EL (cell line): ENCODE data around the gene ALDH1A3.
A peak's percentile ranks its signal among the peaks of the same experiment; 100 is the strongest.

Experiments
- DNase-seq: peaks from one replicate; pipeline ENCODE4 v3.0.0-alpha.2; 2016

ALDH1A3 gene

DNA sequence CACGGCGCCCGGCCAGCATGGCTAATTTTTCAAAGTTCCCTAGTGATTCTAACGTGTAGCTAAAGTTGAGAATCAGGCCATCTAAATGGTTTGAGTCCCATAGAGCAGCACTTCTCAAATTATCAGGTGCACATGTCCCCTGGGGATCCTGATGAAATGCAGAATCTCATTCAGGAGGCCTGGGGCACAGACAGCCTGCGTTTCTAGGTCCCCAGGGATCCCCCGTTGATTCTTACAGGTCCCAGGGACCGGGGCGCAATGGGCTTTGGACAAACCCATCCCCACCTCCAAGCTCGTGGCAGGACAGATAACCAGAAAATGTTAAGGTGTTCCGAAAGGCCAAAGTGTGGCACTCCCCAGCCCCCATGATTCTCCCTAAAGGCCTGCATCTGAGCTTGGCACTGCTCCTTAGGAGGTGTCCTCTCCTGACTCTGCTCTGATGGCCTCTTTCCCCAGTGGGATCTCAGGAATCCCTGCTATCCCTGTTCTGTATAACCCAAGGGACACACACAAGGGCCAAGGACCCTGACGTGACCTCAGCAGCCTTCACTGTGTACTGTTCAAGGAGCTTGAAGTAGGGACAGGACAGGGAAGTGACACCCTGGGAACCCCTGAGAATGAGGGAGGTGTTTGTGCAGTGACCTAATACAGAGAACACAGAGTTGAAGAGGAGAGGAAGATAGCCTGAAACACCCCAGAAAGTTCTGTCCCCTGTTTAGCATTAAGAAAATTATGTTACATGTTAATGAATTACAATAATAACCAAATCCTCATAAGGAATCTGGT is 47.5 kb downstream of the ALDH1A3 start:
- DNase-seq, result no peak

DNA sequence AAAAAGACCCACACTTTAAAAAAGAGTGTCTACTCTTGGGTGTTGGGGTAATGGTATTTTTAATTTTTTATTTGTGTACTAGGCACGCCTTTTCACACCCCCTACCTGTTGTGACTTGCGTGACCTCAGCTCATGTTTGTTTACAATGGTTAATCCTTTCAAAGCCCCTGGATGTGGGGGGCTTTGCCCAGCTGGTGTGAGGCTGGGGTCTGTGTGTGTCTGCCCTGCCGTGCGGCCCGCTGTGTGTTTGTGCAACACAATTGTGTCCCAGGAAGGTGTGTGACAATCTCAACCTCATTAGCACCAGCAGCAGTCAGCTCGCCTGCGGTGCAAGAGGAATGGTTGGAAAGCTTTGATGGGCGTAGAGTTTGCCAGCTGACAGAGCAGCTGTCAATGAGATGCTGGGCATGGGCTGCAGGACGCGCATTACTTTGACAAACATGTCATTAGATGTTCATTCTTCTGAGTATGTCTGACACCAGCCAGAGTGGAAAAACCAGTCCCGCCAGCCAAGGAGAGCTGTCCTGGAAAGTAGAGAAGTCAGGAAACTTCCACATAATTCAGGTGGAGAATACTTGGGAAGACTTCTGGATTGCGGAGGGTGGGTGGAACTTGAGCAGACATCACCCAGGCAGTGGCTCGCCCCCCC is 49.1 kb downstream of the ALDH1A3 start:
- DNase-seq, result no peak

DNA sequence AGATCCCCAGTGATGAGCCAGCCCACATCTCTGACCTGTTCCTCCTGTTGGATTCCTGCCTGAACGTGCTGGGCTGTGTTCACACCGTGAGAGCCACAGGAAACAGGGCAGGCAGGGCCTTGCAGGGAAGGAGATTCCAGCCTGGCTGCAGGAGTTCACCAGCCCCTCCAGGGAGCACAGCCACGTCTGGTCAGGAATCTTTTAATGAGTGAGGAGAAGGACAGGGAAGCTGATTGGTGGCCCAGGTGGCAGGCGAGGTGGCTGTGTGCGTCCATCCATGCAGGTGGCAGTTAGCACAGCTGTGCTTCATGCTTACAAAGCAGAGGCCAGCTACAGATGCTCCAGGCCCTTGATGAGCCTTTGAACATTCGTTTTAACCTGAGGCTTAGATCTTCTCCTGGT is 50.0 kb downstream of the ALDH1A3 start:
- no peak for DNase-seq

DNA sequence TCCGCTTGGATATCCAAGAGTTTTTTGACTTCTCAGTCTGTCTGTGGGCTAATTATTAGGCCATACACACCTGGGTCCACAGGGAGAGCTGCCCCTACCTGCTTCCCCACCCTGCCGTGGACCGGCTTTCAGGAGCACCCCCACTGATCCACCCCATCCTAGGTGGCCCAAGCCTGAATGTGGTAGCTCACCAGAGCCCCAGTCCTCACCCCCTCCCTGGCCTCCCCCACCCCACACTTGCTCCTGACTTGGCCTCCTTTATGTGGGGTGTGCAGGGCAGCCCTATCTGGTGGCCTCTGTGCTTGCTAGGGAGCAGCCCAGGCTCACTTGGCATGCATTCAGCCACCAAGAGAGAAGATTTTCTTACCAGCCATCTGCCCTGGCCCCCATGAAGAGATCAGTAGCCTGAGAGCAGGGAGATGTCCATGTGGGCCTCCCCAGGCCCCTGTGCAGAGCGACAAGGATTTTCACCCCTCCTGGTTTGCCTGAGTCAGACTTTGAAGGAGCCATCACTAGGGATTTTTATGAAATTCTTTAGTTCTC is 50.7 kb downstream of the ALDH1A3 start:
- DNase-seq, result no peak

DNA sequence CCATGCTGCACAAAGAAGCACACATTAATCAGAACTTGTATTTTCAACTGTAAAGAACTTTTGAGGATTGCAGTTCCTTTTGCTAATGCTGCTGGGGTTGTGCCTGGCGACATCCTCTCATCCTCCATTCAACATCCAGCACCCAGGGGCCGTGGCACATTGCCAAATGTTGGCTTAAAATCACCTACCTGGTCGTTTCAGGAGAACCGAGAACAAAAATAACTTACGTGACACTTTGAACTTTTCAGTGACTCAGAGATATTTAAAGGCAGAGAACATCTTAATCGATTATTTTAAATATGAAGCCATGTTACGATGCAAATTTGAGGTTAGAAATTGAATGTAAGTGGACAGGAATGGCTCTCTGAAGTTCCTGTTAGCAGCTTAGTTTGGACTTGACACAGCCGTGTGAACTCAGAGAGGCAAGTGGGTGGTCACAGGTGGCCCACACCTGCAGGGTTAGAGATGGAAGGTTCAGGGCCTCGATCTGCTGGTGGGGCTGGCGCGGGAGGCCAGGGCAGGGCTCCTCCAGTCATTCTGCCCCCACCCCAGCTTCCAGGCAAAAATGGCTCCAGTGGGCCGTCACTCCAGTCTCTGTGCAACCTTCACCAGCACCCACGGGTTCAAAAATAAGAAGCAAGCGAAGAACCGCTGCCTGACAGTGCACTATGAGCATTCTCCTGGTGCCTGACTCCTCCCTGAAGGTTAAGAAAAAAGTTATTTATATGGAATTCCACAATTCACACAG is 51.7 kb downstream of the ALDH1A3 start:
- DNase-seq, result no peak

DNA sequence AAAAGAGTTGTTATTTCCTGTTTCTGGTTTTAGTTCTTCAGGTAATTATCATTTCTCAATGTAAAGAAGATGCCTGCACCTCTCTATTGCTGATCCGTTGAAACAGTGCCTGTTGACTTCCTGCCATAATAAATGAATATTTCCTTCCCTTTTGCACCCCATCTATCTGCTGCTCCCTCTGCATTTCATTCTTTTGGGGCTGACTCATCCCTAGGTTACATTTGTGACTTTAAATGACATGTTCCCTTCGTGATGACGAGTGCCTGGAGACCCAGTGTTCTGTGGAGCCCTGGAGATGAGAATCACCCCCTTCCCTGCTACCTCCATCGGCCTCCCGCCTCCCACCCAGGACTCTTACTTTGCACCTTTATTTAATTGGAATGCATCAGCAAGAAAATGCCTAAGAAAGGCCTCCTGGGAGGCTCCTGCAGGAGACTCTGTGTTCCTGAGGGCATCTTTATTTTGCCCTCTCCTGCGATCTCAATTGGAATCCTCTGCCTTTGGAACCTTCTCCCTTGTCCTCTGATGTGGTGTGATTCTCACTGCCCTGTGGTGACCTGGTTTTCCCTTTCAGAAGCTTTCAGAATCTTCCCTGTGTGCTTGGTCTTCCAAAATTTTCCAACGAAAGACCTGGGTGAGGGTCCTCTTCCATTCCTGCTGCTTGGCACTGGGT is 53.2 kb downstream of the ALDH1A3 start:
- peak; percentile 55 for DNase-seq

DNA sequence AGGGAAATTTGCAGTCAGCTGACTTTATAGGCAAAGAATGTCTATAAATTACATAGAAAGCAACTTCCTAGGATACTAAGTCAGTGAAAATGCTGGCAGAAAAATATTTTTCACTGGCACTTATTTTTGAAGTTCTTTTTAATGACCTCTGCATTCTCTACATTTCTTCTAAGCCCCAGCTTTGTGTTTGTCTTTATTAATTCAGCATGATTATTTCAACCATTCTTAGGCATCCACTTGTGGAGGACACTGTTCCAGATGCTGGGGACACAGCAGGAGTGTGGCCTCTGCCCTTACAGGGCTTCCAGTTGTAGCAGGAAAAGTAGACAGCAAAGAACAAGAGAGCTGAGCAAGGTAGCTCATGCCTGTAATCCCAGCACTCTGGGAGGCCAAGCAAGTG is 54.5 kb downstream of the ALDH1A3 start:
- DNase-seq, result peak; percentile 19

DNA sequence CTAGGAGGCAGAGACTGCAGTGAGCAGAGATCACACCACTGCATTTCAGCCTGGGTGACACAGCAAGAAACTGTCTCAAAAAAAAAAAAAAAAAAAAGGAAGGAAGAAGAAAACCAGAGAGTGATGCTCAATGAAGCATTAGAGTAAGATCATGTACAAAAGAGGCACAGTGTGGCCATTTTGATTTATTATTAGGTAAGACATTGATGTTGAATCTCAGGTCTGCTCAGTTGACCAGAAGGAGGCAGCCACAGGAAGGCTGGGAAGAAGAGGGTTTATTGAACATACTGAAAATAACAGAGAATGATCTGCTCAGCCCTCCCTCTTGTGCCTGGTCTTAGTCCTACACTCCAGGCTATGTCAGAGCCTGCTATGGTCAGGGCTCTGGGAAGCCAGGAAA is 55.1 kb downstream of the ALDH1A3 start:
- no peak for DNase-seq

DNA sequence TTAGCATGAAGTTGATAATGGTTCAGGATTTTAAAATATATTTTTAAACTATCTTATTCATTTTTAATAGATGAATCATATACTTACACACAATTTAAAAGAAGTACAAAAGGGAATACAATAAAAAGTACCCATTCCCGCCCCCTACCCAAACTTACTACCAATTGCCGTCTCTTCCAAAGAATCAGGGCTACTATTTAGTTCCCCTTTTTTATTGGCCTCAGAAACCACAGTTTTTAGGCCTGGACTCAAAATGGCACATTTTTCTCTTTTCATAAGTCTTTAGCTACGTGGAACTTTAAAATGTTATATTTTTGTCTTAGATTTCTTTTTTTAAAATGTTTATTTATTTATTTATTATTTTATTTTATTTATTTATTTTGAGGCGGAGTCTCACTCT is 57.5 kb downstream of the ALDH1A3 start:
- DNase-seq, result no peak

DNA sequence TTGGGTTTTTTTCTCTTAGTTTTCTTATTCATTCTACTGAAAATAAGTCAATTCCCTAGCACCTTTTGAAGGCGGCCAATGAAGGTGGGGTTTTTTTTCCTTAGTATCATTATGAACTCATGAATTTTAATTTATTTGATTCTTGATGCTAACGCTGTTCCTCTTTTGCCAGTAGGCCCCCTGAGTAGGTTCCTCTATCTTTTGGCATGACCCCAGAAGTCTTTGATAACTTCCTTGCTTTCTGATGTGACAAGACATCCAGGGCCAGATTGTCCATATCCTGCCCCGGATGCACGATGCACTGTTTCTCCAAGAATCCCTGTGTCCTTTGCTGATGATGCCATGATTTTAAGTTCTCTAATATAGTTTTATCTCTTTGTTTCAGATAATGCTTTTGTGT is 60.2 kb downstream of the ALDH1A3 start:
- no peak for DNase-seq

DNA sequence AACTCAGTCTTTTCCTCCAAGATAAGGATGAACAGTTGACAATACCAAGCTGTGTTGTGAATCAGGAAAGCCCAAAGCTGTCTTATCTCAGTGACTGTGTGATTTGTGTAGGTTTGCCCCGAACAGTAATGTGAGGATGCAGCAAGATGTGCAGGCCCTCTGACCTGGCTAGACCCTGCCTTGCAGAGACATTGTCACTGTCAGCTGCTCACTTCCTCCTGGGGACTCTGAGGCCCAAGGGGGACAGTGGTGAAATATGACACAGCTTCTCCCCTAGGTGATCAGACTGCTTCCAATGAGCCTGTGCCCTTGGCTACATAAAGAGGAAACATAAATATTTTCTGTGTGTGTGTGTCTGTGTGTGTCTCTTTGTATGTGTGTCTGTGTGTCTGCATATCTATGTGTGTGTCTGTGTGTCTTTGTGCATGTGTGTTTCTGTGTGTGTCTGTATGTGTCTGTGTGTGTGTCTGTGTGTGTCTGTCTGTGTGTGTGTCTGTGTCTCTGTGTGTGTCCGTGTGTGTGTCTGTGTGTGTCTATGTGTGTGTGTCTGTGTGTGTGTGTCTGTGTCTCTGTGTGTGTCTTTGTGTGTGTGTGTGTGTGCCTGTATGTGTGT is 61.2 kb downstream of the ALDH1A3 start:
- no peak for DNase-seq

DNA sequence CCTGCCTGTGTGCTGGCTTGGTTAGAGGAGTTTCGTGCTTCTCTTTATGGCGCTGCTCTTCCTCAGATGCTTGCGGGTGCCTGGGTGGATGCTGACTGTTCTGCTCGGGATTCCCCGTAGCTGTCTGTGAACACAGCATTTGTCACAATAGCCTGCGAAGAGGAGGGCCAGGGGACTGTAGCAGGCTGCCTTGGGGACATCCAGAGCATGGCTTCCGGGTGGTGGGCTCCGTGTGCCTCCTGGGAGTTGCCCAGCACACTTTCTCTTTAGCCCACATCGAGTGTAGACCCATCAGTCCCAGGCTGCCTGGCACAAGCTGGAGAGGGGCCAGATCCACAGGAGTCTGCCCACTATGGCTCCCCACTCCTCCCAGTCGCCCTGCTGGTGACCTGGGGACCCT is 61.9 kb downstream of the ALDH1A3 start:
- no peak for DNase-seq

DNA sequence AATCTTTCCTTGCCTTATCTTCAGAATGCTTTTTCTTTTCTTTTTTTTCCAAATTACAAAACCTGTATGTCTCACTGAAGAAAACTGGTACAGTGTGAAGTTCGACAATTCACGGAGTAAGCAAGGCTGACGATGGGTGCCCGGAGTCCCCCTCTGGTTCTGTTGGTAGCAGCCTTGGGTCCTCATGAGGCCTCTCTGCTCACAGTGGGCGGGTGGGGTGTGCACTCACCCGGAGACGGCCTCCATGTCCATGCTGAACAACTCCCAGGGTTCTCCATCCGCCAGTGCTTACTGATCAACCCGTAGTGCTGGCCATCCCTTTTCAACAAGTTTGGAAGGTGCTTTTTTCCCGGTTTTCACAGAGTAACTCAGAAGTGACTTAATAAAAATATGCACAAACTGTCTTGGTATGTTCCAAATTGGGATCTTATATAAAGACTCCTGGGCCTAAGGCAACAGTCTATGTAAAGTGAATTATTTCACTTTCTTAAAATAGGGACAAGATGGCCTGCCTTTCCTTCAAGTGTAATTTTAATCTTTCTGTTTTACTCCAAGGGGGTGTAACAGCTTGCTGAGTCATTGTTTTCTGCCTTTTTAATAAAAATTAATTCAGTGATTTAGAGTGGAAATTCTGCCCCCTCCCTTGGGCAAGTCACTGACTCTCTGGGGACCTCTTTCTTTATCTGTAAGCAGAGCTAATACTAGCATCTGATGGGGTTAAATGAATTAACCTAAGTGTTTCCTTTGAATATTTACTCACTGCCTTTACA is 63.2 kb downstream of the ALDH1A3 start:
- DNase-seq, result no peak

DNA sequence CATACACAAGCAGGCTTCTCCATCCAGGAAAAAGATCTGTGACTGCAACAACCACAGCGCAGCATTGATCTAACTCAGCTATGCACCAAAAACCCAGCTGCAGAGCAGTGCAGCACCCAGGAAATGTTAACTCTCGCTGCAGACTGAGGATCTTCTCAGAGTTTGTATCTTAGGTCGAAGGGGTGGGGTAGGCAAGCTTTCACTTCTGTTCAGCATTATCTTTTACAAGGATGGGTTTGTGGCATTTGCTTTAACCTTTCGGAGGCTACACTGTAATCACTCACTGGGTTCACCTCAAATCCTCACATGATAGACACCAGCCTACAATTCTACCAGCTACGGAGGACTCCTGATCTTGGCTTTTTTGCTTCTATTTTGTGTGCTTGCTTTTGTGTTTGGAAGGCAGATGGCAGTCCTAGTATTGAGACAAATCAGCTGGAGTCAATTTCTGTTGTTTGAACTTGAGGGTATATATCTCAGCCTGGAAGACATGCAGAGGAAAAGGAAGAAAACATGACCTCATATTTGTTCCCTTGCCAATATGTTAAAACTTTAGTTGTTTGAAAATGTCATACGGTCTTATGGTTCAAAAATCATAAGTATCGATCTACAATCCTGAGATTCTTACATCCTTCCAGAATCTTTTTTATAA is 64.7 kb downstream of the ALDH1A3 start:
- DNase-seq, result no peak

DNA sequence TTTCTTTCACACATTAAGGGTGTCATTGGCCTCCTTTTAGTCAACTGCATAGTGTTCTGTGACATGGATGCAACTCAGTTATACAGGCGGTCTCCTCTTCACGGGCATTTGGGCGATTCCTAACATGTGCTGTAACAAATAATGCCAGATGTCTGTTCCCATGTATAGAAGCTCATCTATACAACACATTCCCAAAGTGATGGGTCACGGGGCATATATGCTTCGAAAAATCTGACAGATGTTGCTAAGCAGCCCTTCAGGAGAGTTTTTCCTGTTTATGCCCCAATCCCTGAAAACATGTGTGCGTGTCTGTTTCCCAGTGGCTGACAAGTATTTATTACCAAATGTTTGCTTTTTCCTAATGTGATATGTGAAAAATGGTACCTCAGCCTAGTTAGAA is 65.4 kb downstream of the ALDH1A3 start:
- DNase-seq, result no peak

DNA sequence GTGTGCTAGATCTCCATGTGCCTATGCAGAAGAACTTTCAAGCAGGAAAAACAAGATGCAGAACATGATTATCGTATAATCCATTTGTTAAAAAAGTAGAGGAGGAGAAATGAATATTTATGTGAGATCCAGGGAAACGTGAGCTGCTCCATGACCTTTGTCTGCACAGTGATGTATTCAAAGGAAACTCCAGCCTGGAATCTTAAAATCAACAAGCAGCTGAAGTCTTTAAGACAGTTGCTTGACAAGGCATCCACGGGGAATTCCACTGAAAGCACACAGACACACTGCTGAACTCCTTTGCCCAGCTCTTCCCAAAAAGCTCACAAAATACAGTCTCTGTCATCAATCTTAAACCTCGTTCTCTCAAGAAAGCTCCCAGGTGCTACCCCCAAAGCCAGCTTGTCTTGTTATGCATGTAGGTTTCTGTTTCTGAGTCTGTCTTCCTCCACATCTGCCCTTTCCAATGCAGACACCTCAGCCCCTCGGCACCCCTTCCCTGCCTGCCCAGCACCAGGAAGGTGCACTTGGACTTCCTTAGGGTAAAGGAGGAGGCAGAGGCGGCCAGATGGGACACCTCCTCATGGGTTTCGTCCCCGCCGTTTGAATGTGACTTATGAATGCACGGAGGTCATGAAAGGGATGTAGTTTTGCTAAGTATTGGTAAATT is 68.3 kb downstream of the ALDH1A3 start:
- DNase-seq, result no peak

DNA sequence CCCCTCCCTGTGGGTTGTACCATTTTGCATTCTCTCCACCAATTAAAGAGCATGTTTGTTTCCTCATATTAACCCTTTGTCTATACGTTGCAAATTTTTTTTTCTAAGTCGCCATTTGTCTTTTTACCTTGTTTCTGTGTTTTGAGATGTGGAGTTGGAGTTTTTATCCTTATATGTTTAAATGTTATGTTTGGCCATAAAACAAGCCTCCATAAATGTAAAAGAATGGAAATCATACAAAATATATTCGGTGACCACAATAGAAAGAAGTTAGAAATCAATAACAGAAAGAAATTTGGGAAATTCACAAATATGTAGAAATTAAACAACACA is 68.8 kb downstream of the ALDH1A3 start:
- no peak for DNase-seq

DNA sequence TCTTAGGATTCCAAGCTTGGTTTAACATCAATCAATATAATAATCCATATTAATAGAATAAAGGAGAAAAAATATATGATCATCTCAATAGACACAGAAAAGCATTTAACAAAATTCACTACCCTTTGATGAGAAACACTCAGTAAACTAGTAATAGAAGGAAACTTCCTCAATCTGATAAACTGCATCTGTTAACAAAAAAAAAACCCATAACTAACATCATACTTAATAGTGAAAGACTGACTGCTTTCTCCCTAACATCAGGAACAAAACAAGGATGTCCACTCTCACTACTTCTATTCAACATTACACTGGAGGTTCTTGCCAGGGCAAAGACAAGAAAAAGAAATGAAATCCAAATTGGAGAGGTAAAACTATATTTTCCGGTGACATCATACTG is 70.1 kb downstream of the ALDH1A3 start:
- DNase-seq, result no peak

DNA sequence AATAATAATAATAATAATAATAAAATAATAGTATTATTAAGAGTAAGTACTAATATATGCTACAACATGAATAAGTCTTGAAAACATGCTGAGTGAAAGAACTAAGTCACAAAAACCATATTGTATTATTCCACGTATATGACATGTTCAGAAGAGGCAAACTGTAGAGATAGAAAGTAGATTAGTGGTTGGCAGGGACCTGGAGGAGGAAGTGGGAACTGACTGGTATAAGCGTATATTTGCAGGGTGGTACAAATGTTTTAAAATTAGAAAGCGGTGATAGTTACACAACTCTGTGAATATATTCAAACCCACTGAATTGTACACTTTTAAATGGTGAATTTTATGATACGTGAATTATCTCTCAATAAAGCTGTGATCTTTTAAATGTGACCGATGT is 72.3 kb downstream of the ALDH1A3 start:
- no peak for DNase-seq

DNA sequence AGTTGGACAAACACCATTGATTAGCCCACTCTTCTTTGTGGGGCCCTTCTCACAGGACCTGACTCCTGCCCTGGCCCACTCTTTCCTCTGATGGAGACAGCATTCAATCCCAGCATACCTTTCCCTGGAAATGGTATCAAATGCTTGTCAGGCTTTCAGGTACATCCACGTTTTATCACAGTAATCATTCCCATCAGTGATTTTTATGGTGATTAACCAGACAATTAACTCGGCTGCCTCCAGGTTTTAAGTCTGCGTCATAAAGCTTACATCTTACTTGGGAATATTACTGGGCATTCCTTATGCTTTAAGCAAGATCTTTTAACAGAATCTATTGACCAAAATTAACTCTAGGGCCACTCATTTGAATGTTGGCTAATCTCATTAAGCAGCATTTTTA is 72.9 kb downstream of the ALDH1A3 start:
- DNase-seq, result no peak
